HepG2 (cell line): ENCODE measurements around the gene TNFAIP3. TPM values are rescaled to one million over a fixed set of nuclear protein-coding genes. Genes with fewer than 3 reads are reported as not detected.

Experiments
- ARID2 ChIP-seq: sonication (generic); formaldehyde crosslinking; IDR thresholded peaks from 2 replicates; pipeline ENCODE4 v1.8.1; 2022; ENCODE audit warnings: mild to moderate bottlenecking, missing genetic modification reagents, borderline replicate concordance
- BRCA1 ChIP-seq: sonication (generic); formaldehyde crosslinking; IDR thresholded peaks from 2 replicates; pipeline ENCODE4 v1.4.0; 2020; ENCODE audit warnings: missing genetic modification reagents
- CENPX ChIP-seq: sonication (generic); formaldehyde crosslinking; IDR thresholded peaks from 2 replicates; pipeline ENCODE4 v1.9.0; 2021; ENCODE audit warnings: mild to moderate bottlenecking, missing genetic modification reagents, moderate library complexity
- FOSL2 ChIP-seq: sonication (generic); formaldehyde crosslinking; IDR thresholded peaks from 2 replicates; pipeline ENCODE4 v1.4.0; 2020; ENCODE audit warnings: missing genetic modification reagents
- FOXA3 ChIP-seq: IDR thresholded peaks from 2 replicates; pipeline ENCODE4 v1.6.1; 2016; ENCODE audit warnings: missing genetic modification reagents, missing compliant biosample characterization
- HNRNPUL1 ChIP-seq: fragments of 200-400 bp; formaldehyde crosslinking; IDR thresholded peaks from 2 replicates; pipeline ENCODE4 v1.6.1; 2017; ENCODE audit warnings: low read depth, mild to moderate bottlenecking, low read length, moderate library complexity
- MAZ ChIP-seq, 2 experiments: sonication (generic) in 1 of 2; formaldehyde crosslinking in 1 of 2; IDR thresholded peaks; 2 replicates each; pipeline versions ENCODE4 v1.5.0 to v1.6.1; 2012 to 2020; ENCODE audit warnings: low read depth in 2 of 2, mild to moderate bottlenecking in 2 of 2, borderline replicate concordance in 1 of 2, improper control_type of control experiment in 1 of 2, low read length in 1 of 2, missing genetic modification reagents in 1 of 2, moderate library complexity in 1 of 2
- MLX ChIP-seq: IDR thresholded peaks from 2 replicates; pipeline ENCODE4 v1.6.1; 2016
- NFE2L2 ChIP-seq: fragments of 150-350 bp; IDR thresholded peaks from 2 replicates; pipeline ENCODE4 v1.6.1; 2014; ENCODE audit warnings: low read length
- NR2C2 ChIP-seq: sonication (generic); formaldehyde crosslinking; IDR thresholded peaks from 2 replicates; pipeline ENCODE4 v1.4.0; 2020; ENCODE audit warnings: missing genetic modification reagents, mild to moderate bottlenecking, moderate library complexity, borderline replicate concordance
- PHF20 ChIP-seq: sonication (generic); formaldehyde crosslinking; IDR thresholded peaks from 2 replicates; pipeline ENCODE4 v1.5.0; 2020; ENCODE audit warnings: mild to moderate bottlenecking, missing genetic modification reagents
- PHF21A ChIP-seq: sonication (generic); formaldehyde crosslinking; IDR thresholded peaks from 2 replicates; pipeline ENCODE4 v1.5.0; 2020; ENCODE audit warnings: mild to moderate bottlenecking, missing genetic modification reagents
- RELA ChIP-seq: sonication (generic); formaldehyde crosslinking; IDR thresholded peaks from 2 replicates; pipeline ENCODE4 v1.4.0; 2020; ENCODE audit warnings: missing genetic modification reagents
- SOX5 ChIP-seq: IDR thresholded peaks from 2 replicates; pipeline ENCODE4 v1.6.1; 2016; ENCODE audit warnings: borderline replicate concordance
- TMF1 ChIP-seq: sonication (generic); formaldehyde crosslinking; IDR thresholded peaks from 2 replicates; pipeline ENCODE4 v1.8.1; 2022; ENCODE audit warnings: low read depth, missing genetic modification reagents
- TOPORS ChIP-seq: sonication (generic); formaldehyde crosslinking; IDR thresholded peaks from 2 replicates; pipeline ENCODE4 v1.8.0; 2023; ENCODE audit warnings: mild to moderate bottlenecking, missing genetic modification reagents
- TP53 ChIP-seq: sonication (generic); formaldehyde crosslinking; conservative IDR thresholded peaks from 2 replicates; pipeline ENCODE4 v1.4.0; 2020; ENCODE audit warnings: missing genetic modification reagents
- ZKSCAN1 ChIP-seq: fragments of 150-350 bp; IDR thresholded peaks from 2 replicates; pipeline ENCODE4 v1.6.1; 2014; ENCODE audit warnings: low read length
- ZKSCAN8 ChIP-seq: IDR thresholded peaks from 2 replicates; pipeline ENCODE4 v1.6.1; 2016; ENCODE audit warnings: borderline replicate concordance, missing genetic modification reagents, missing compliant biosample characterization
- ZNF121 ChIP-seq: sonication (generic); formaldehyde crosslinking; IDR thresholded peaks from 2 replicates; pipeline ENCODE4 v1.5.0; 2020; ENCODE audit warnings: mild to moderate bottlenecking, missing genetic modification reagents
- ZNF367 ChIP-seq: sonication (generic); formaldehyde crosslinking; IDR thresholded peaks from 2 replicates; pipeline ENCODE4 v1.4.0; 2020; ENCODE audit warnings: missing genetic modification reagents, borderline replicate concordance
- ZNF431 ChIP-seq: sonication (generic); formaldehyde crosslinking; IDR thresholded peaks from 2 replicates; pipeline ENCODE4 v1.9.0; 2022; ENCODE audit warnings: missing genetic modification reagents, low read depth, mild to moderate bottlenecking, borderline replicate concordance
- ZNF441 ChIP-seq: sonication (generic); formaldehyde crosslinking; IDR thresholded peaks from 2 replicates; pipeline ENCODE4 v1.7.0; 2021; ENCODE audit warnings: missing genetic modification reagents, borderline replicate concordance
- ZNF598 ChIP-seq: sonication (generic); formaldehyde crosslinking; IDR thresholded peaks from 2 replicates; pipeline ENCODE4 v1.5.1; 2020; ENCODE audit warnings: mild to moderate bottlenecking, missing genetic modification reagents, borderline replicate concordance
- ZNF605 ChIP-seq: sonication (generic); formaldehyde crosslinking; IDR thresholded peaks from 2 replicates; pipeline ENCODE4 v1.8.0; 2022; ENCODE audit warnings: mild to moderate bottlenecking, missing genetic modification reagents
- ZNF841 ChIP-seq: sonication (generic); formaldehyde crosslinking; IDR thresholded peaks from 2 replicates; pipeline ENCODE4 v1.8.1; 2023; ENCODE audit warnings: missing genetic modification reagents, borderline replicate concordance
- polyA plus RNA-seq, 8 experiments: library from polyadenylated mRNA; depleted of rRNA in 3 of 8; stranded (reverse) in 7 of 8; unstranded in 1 of 8; fragments of >200 nt; fragmentation: Illumina TruSeq in 4 of 8; extraction: Trizol in 4 of 8; gene quantifications; 2 replicates each; pipeline versions ENCODE4 v1.2.1 to v1.2.3, GENCODE V29; 2011 to 2016; ENCODE audit warnings: low read depth in 4 of 8, missing spikeins in 1 of 8, mixed read lengths in 1 of 8; ENCODE audit not compliant: insufficient read depth in 1 of 8
- total RNA-seq, 5 experiments: library from RNA; depleted of rRNA; stranded (reverse); fragments of >200 nt; fragmentation: Illumina TruSeq; extraction: Trizol; gene quantifications; 2 replicates each; pipeline ENCODE4 v1.2.3, GENCODE V29; 2016; ENCODE audit warnings: low read depth in 1 of 5
- TF ChIP-seq, protein P1 (sequence below): sonication (generic); formaldehyde crosslinking; IDR thresholded peaks from 2 replicates; pipeline ENCODE4 v1.4.0; 2020; ENCODE audit warnings: missing genetic modification reagents
- TF ChIP-seq, protein P2 (sequence below): sonication (generic); formaldehyde crosslinking; conservative IDR thresholded peaks from 2 replicates; pipeline ENCODE4 v1.8.0; 2022; ENCODE audit warnings: low read depth, missing genetic modification reagents

Gene TNFAIP3
- total and polyA plus RNA-seq, 2 of the 13 experiments (the other 11 are each of a cell fraction or from before 2014, with no cell fraction given): 28.2 to 47.1 TPM

DNA sequence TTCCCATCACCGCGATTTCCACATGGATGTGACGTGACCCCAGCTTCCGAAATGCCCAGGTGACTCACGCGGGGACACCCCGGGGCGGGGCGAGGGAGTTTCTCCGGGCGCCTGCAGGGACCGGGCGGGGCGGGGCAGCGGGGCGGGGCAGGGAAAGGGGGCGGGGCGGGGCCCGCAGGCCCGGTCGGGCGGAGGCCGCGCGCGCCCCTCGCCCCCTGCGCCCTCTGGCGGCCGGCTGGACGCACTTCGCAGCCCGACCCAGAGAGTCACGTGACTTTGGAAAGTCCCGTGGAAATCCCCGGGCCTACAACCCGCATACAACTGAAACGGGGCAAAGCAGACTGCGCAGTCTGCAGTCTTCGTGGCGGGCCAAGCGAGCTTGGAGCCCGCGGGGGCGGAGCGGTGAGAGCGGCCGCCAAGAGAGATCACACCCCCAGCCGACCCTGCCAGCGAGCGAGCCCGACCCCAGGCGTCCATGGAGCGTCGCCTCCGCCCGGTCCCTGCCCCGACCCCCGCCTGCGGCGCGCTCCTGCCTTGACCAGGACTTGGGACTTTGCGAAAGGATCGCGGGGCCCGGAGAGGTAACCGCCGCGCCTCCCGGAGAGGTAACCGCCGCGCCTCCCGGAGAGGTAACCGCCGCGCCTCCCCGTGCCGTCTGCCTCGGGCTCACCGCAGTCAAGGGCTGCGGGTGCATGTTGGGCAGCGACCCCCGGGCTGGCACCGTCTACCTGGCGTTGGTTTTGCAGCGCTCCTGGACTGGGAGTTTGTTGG is at the start of gene TNFAIP3 (continued):
- TF ChIP-seq NFE2L2 (no peak), MLX (CRISPR knock-in tag) (0 out of 2 replicates have a peak, but pooled peaks have one; percentile 59), PHF21A (peak; percentile 83), TP53 (0 out of 2 replicates have a peak, but pooled peaks have one; percentile 41), ZNF598 (CRISPR knock-in tag) (peak; percentile 69; the same call in 1 of the 2 replicates), FOXA3 (CRISPR knock-in tag) (peak; percentile 69), ZNF841 (CRISPR knock-in tag) (no peak), ZNF431 (CRISPR knock-in tag) (no peak; the same call in 1 of the 2 replicates), TOPORS (CRISPR knock-in tag) (peak; percentile 87), MAZ (IDR thresholded peaks at IDR 0.05; ENCODE audit: borderline replicate concordance, low read depth, low read length) (peak; percentile 65; the same call in 1 of the 2 replicates), MAZ (CRISPR knock-in tag; IDR thresholded peaks at IDR 0.05; ENCODE audit: low read depth) (peak; percentile 83), BRCA1 (CRISPR knock-in tag) (no peak), PHF20 (CRISPR knock-in tag) (peak; percentile 66; the same call in 1 of the 2 replicates), RELA (CRISPR knock-in tag) (peak; percentile 100), ZKSCAN8 (peak; percentile 81; the same call in 1 of the 2 replicates), ARID2 (CRISPR knock-in tag) (peak; percentile 97), SOX5 (peak; percentile 79; the same call in 1 of the 2 replicates), TMF1 (CRISPR knock-in tag) (peak; percentile 83), ZKSCAN1 (peak; percentile 57), NR2C2 (CRISPR knock-in tag) (no peak), ZNF367 (CRISPR knock-in tag) (no peak), ZNF441 (CRISPR knock-in tag) (no peak), FOSL2 (CRISPR knock-in tag) (peak; percentile 96), ZNF605 (CRISPR knock-in tag) (no peak; the same call in 1 of the 2 replicates), HNRNPUL1 (no peak), CENPX (no peak), ZNF121 (CRISPR knock-in tag) (peak; percentile 100)
- TF ChIP-seq, protein P1, sequence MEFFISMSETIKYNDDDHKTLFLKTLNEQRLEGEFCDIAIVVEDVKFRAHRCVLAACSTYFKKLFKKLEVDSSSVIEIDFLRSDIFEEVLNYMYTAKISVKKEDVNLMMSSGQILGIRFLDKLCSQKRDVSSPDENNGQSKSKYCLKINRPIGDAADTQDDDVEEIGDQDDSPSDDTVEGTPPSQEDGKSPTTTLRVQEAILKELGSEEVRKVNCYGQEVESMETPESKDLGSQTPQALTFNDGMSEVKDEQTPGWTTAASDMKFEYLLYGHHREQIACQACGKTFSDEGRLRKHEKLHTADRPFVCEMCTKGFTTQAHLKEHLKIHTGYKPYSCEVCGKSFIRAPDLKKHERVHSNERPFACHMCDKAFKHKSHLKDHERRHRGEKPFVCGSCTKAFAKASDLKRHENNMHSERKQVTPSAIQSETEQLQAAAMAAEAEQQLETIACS (CRISPR knock-in tag): peak; percentile 72
- TF ChIP-seq, protein P2, sequence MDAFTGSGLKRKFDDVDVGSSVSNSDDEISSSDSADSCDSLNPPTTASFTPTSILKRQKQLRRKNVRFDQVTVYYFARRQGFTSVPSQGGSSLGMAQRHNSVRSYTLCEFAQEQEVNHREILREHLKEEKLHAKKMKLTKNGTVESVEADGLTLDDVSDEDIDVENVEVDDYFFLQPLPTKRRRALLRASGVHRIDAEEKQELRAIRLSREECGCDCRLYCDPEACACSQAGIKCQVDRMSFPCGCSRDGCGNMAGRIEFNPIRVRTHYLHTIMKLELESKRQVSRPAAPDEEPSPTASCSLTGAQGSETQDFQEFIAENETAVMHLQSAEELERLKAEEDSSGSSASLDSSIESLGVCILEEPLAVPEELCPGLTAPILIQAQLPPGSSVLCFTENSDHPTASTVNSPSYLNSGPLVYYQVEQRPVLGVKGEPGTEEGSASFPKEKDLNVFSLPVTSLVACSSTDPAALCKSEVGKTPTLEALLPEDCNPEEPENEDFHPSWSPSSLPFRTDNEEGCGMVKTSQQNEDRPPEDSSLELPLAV (CRISPR knock-in tag): no peak
